ENCODE data around the gene GPR87. TPM values are rescaled to one million over a fixed set of nuclear protein-coding genes. Genes with fewer than 3 reads are reported as not detected.

The GPR87 gene
- total RNA-seq, 1 experiment from 2014 or later, result not detected

DNA sequence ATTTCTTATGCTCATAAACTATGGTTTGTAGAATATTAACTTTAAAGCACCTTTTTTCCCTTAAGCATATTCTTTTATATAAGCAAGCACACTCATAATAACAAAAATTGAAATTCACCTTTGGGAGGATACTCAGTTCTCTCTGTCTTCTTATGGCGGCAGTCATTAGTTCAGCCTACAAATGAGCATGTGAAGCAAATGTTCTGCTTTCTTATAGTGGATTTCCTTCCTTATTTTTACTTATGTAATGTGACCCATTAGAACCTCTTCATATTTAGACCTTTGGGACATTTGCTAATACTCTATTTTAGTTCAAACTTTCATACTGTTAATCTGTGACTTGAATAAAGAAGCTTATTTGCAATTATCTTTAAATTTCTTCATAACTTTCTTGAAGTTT is 12.7 kb upstream of the GPR87 start, which contains the start of gene P2RY13:
TSS of gene P2RY13 (minus strand) at position 187 of the 400 bp plus-strand sequence. CDS start at position 166, 21 bp downstream.
- TF ChIP-seq, protein P1, sequence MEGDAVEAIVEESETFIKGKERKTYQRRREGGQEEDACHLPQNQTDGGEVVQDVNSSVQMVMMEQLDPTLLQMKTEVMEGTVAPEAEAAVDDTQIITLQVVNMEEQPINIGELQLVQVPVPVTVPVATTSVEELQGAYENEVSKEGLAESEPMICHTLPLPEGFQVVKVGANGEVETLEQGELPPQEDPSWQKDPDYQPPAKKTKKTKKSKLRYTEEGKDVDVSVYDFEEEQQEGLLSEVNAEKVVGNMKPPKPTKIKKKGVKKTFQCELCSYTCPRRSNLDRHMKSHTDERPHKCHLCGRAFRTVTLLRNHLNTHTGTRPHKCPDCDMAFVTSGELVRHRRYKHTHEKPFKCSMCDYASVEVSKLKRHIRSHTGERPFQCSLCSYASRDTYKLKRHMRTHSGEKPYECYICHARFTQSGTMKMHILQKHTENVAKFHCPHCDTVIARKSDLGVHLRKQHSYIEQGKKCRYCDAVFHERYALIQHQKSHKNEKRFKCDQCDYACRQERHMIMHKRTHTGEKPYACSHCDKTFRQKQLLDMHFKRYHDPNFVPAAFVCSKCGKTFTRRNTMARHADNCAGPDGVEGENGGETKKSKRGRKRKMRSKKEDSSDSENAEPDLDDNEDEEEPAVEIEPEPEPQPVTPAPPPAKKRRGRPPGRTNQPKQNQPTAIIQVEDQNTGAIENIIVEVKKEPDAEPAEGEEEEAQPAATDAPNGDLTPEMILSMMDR (conservative IDR thresholded peaks at IDR 0.05; ENCODE audit: low read depth, low read length), result no peak
- TF ChIP-seq EZH2 (IDR thresholded peaks at IDR 0.05; ENCODE audit: borderline replicate concordance, low read depth, low read length, poor library complexity, severe bottlenecking), result no peak
- POLR2A ChIA-PET (ENCODE audit: low non-redundant PET), result no interaction called here
- no TSS peak for BruUV-seq (replicated peaks)
- H3K4me1 ChIP-seq (ENCODE audit: insufficient read depth, low read length, poor library complexity, severe bottlenecking), result peaks cover 9% of the 10 kb centered on the region
- H3K27ac ChIP-seq (ENCODE audit: low read depth, low read length, poor library complexity, severe bottlenecking), result no peak within 1 kb of the TSS
- intact Hi-C loops (cut with micrococcal nuclease; ENCODE audit: unreplicated experiment), result no loop called here
- no peaks in the 10 kb centered on the region for H3K27me3 ChIP-seq (replicated peaks; ENCODE audit: insufficient read depth, low read depth, low read length, poor library complexity)
- H3K9me3 ChIP-seq (ENCODE audit: low read depth, low read length, poor library complexity, severe bottlenecking), result no peaks in the 10 kb centered on the region
- no peaks in the 10 kb centered on the region for H3K36me3 ChIP-seq (ENCODE audit: insufficient read depth, low read length, poor library complexity, severe bottlenecking)
- H3K4me3 ChIP-seq (ENCODE audit: low read depth, low read length, poor library complexity, severe bottlenecking), result no peak within 1 kb of the TSS
- DNase-seq (ENCODE audit: low spot score), result no peak
- CTCF ChIA-PET, result no interaction called here

DNA sequence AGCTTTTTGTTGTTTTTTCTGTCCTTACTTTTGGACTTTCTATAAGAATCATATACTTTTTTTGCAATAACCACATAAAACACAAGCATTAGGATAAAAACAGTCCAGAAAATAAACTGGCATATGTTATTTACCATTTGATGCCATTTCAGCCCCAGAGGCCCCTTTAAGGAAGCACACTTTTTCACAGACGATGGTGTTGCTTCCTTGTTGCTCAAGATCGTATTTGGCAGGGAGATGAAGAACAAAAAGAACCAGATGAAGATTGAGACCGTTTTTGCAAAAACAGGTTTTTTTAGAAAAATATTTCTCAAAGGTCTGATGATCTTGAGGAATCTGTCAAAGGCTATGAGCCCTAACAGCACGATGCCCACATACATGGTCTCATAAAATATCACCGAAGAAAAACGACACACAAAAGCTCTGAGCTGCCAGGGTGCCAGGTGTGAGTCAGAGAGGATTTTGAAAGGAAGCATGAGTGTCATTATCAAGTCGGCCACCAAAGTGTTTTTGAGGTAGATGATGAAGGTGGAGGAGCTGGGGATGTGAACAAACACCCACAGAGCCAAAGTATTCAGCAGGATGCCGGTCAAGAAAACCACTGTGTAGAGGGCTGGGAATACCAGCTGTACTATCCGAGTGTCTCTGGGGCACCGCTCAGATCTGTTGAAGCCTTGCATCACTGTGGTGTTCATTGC is 11.8 kb upstream of the GPR87 start:
- no TSS peak for BruUV-seq (replicated peaks)
- no peak for TF ChIP-seq EZH2 (IDR thresholded peaks at IDR 0.05; ENCODE audit: borderline replicate concordance, low read depth, low read length, poor library complexity, severe bottlenecking)
- TF ChIP-seq, protein P1 (conservative IDR thresholded peaks at IDR 0.05; ENCODE audit: low read depth, low read length), result no peak
- Histone ChIP-seq H3K27me3 (replicated peaks; ENCODE audit: insufficient read depth, low read depth, low read length, poor library complexity) (no peaks in the 10 kb centered on the region), H3K4me3 (ENCODE audit: low read depth, low read length, poor library complexity, severe bottlenecking) (no peak overlapping the region), H3K4me1 (ENCODE audit: insufficient read depth, low read length, poor library complexity, severe bottlenecking) (peaks cover 14% of the 10 kb centered on the region), H3K36me3 (ENCODE audit: insufficient read depth, low read length, poor library complexity, severe bottlenecking) (no peaks in the 10 kb centered on the region), H3K9me3 (ENCODE audit: low read depth, low read length, poor library complexity, severe bottlenecking) (no peaks in the 10 kb centered on the region), H3K27ac (ENCODE audit: low read depth, low read length, poor library complexity, severe bottlenecking) (no peak overlapping the region)
- no peak for DNase-seq (ENCODE audit: low spot score)
- ChIA-PET POLR2A (ENCODE audit: low non-redundant PET) (no interaction called here), CTCF (interaction anchor here (0.6 to 1.0 kb wide), 7 partner anchors 28 to 672 kb away, joined by 3 to 13 read pairs (median 4); partner anchors contain the start of gene P2RY12)
- intact Hi-C loops (cut with micrococcal nuclease; ENCODE audit: unreplicated experiment), result no loop called here

DNA sequence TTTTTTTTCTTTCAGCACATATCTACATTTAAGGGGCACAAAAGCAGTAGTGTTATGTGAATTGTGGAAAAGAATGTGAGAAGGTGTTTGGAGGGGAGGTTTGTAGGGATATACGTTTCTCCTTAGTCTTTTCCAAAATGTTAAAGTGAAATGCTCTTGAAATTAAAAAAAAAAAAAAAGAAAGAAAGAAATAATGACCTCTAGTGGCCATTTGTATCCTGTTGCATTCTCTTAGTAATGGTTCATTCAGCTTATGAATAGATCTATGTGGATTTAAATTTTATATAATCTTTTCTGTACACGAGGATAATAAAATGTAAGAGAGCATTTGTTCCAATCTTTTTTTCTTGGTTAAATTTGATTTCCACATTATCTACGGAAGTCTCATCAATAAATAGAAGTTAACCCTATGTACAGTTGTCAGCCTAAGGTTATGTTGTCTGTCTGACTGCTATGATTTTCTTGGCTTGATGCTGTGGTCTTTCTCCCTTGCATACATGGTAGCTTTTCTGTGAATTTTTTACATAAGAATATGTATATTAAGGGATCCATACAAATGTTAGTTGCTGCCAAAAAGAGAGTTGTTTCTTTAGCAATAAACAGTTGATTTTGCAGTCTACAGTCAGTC is 11.1 kb upstream of the GPR87 start:
- CTCF ChIA-PET, result interaction anchor here (0.6 to 1.0 kb wide), 9 partner anchors 27 to 1723 kb away, joined by 3 to 13 read pairs (median 3); partner anchors contain the start of gene P2RY12
- no peaks in the 10 kb centered on the region for H3K27me3 ChIP-seq (replicated peaks; ENCODE audit: insufficient read depth, low read depth, low read length, poor library complexity)
- H3K36me3 ChIP-seq (ENCODE audit: insufficient read depth, low read length, poor library complexity, severe bottlenecking), result no peaks in the 10 kb centered on the region
- peak; percentile 42 for DNase-seq (ENCODE audit: low spot score)
- H3K27ac ChIP-seq (ENCODE audit: low read depth, low read length, poor library complexity, severe bottlenecking), result no peak overlapping the region
- no peak for TF ChIP-seq EZH2 (IDR thresholded peaks at IDR 0.05; ENCODE audit: borderline replicate concordance, low read depth, low read length, poor library complexity, severe bottlenecking)
- TF ChIP-seq, protein P1 (conservative IDR thresholded peaks at IDR 0.05; ENCODE audit: low read depth, low read length), result peak; percentile 75
- intact Hi-C loops (cut with micrococcal nuclease; ENCODE audit: unreplicated experiment), result no loop called here
- no TSS peak for BruUV-seq (replicated peaks)
- peaks cover 14% of the 10 kb centered on the region for H3K4me1 ChIP-seq (ENCODE audit: insufficient read depth, low read length, poor library complexity, severe bottlenecking)
- POLR2A ChIA-PET (ENCODE audit: low non-redundant PET), result no interaction called here
- H3K4me3 ChIP-seq (ENCODE audit: low read depth, low read length, poor library complexity, severe bottlenecking), result no peak overlapping the region
- H3K9me3 ChIP-seq (ENCODE audit: low read depth, low read length, poor library complexity, severe bottlenecking), result no peaks in the 10 kb centered on the region
